ENCODE results near the gene RRBP1.
"Not testable (repeated sequence)": the region's sequence is repeated elsewhere in the genome, so short reads cannot be mapped to it uniquely, and the experiment has no call there.

The RRBP1 gene

GRCh38 chr20:17662333-17663039 is 19.6 kb downstream of the RRBP1 start:
- peak in 1 of 2 experiments; percentile 30 for DNase-seq

DNA sequence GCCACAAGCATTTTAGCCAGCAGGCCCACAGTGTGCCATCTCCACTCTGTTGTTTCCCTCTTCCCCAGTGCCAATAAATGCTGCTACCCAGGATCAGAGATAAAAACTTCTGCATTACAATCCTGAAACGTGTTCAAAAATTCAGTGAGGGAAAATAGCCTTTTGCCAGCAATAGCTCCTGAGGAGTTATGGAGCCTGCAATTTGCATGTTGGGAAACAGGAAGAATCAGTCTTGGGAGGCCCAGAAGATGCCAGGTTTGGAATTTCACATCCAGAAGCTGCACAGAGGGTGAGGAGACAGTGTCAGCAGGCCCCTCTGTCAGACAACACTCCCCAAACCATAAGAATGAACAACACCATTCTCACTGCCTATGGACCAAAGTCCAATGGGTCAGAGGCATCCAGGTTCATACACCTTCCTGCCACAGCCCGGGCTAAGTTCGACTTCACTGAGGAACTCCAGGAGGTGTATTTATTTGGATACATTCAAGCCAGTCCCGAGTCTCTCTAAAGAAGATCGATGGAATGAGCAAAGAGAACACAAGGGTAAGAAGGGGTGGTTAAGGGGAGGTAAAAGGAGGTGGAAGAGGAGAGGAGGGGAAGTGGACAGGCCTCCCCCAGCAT is 20.8 kb downstream of the RRBP1 start:
- DNase-seq: no peak

DNA sequence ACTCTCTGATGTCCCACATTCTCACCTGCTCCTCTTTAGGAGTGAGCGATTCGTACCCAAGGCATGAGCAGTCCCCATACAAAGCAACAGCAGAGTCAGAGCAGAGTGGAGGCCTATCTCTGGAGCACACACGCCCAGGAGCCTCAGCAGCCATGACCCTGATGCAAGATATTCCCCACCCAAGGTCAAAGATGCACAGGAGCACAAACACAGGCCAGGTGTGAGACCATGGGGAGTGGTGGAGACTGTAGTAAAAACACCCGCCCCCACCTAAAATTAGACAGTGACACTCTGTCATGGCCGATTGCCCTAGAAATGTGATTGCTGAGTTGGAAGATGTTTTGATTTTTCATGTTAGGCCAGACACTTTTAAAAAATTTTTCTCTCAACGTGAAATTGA is 21.4 kb downstream of the RRBP1 start:
- no peak for DNase-seq

GRCh38 chr20:17659801-17660200 is 22.2 kb downstream of the RRBP1 start:
- no peak for DNase-seq

GRCh38 chr20:17659344-17659743 is 22.7 kb downstream of the RRBP1 start:
- not testable (repeated sequence) for DNase-seq

DNA sequence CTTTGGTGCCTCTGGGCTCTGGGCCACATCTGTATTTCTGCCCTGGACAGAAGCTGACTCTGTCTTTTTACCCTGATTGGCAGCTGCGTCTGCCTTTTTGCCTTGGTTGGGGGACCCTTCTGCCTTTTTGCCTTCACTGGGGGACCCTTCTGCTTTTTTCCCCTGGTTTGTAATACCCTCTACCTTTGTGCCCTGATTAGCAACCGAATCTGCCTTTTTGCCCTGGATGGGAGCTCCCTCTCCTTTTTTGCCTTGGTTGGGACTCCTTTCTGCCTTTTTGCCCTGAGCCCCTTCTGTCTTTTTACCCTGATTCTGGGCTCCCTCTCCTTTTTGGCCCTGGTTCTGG is 23.4 kb downstream of the RRBP1 start:
- DNase-seq: no peak

- no peak for DNase-seq
Measured at GRCh38 chr20:17657898-17658647, 24.0 kb downstream of the RRBP1 start.

- DNase-seq: no peak
Measured at GRCh38 chr20:17657079-17657825, 24.8 kb downstream of the RRBP1 start.

DNA sequence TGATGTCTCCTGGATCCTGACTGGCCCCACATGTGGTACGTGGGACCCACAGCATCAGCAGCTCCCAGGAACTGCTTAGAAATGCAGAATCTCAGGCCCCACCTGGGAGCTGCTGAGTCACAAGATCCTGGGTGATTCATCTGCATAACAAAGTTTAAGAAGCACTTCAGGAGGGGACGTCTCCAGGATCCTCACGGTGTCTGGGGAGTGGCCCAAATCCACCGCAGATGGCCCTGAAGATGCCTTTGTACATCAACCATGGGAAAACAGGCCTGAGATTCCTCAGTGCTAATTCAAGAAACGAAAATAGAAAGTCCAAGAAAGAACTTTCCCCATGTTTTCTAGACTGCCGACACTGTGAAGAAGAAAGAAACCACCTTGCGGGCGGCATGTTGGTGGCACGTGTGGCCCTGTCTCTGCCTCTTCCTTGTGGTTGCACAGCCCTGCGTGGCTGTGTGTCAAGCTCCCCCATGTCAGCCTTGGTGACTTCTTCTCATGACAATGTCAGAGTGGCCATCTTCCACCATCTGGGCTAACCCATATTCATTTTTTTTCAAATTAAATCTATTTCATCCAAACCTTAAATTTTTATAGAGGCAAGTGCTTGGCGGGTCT is 26.1 kb downstream of the RRBP1 start:
- no peak for DNase-seq

GRCh38 chr20:17655286-17655651 is 26.8 kb downstream of the RRBP1 start:
- no peak for DNase-seq

DNA sequence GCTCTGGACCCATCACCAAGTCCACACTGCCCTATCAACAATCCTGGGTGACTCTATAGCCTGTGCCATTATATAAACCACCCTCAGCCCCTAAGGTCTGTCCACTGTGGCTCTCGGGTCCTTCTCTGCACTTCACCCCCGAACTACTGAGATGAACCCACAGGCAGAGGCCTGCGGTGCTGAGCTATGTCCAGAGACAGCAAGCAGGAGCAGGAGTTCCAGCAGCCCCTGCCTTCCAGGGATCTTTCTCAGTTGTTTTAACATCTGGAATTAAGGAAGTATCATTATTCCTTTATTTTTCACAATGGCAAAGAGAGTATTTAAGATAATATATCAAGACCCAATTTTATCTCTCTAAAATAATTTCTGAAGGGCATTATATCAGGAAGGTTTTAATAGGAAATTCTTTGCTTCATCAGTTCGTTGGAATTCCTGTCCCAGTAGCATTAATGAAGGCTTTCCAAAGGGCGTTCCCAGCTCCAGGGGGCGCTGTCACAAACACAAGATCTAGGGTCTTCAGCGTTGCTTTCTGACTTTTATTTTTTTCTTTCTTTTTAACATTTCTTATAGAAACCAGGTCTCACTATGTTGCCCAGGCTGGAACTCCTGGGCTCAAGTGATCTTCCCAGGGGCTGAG is 27.3 kb downstream of the RRBP1 start:
- DNase-seq: no peak

GRCh38 chr20:17653835-17654648 is 28.0 kb downstream of the RRBP1 start:
- DNase-seq: no peak

GRCh38 chr20:17652411-17652810 is 29.6 kb downstream of the RRBP1 start:
- no peak for DNase-seq

DNA sequence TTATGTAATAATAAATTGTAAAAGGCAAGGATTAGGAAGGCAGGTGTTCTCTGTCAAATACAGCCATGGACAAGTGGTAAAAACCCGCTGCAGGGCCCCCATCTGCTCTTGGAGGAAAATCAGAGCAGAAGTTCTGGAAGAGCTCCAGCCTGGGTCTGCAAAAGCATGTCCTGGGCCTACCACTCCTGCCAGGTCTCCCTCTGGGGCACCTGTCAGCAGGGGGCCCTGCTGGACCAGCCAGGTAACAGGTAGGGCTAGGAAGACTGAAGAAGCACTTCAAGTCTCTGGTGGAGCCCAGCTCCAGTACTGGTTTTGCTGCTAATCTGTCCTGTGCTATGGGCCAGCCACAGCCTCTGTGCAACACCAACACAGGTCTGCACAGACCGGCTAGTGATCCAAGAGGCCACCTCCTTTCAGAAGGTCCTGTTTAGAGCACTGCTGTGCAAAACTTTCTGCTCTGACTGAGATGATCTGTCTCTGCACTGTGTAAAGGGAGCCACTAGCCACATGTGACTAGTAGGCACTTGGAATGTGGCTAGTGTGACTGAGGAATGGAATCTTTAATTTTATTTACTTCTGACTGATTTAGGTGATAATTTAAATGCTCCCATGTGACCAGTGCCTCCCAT is 30.2 kb downstream of the RRBP1 start:
- DNase-seq: peak; percentile 26 to 72

DNA sequence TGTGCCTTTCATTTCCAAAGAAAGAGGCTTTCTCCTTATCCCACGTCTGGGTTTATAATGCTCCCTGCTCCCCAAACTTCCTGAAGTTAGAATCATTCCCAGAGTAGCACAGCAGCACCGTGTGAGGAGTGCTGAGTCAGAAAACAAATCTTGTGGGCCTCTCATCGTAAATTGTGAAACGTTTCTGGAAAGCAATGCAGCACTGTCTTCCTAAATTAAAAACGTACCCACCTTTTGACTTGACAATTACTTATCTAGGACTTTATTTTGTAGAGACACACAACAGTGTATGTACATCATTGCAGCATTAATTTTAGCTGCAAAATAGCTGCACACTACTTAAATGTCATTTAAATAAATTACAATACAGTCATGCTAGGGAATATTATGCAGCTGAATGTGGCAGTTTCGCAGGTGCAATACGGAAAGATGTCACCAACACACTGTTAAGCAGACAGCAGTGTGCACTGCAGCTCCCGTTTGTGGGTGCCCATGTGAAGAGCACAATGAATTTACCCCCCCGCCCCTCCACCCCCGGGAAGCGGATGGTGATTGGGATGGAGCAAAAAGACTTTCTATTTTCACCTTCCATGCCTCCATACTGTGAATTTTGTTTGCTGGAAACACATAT is 30.8 kb downstream of the RRBP1 start:
- DNase-seq: no peak

DNA sequence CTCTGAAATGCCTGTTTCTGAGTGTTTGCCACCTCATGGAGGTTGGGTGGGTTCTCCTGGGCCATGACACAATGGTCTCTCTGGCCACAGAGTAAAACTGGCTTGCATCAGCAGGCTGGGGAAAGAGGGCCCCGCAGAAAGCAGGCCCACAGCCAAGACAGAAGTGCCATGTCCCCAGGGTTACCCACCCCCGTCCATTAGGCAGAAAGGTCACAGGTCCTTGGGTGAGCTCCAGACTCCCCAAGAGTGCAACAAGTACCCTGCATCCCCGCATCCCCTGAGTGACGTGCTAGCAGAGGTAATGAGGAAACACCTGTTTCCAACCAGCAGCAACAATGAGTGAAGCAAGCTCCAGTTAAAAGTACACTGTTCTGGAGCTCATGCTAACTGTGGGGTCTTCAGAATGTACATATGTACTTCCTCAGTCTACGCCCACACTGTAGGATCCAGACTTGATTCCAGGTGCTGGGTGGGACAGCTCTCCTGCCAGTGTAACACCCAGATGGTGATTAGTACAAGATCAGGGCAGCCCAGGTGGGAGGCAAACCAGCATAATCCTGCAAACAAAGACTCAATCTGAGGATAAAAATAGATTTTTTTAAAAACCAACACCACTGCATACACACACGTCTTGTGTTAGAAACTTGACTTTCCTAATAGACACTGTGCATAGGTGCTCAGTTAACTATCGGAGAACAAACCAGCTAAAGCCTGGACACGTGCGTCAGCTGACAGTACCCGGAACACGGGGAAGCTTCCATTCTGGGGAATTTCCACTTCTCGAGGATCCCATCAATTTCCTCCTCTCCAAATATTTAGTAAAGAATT is 31.5 kb downstream of the RRBP1 start:
- DNase-seq: peak; percentile 11 to 51

GRCh38 chr20:17648791-17649730 is 33.0 kb downstream of the RRBP1 start:
- DNase-seq: peak; percentile 52 to 75

GRCh38 chr20:17648315-17648646 is 33.8 kb downstream of the RRBP1 start:
- DNase-seq: no peak
